GM18517 (cell line): ENCODE data around the gene BTC.
"Not testable (repeated sequence)": the region's sequence is repeated elsewhere in the genome, so short reads cannot be mapped to it uniquely, and the experiment has no call there.

Source experiments
- ATAC-seq: cut with Tn5 transposase; IDR thresholded peaks from one replicate; pipeline ENCODE4 v1.9.1; 2021; ENCODE audit warnings: mild to moderate bottlenecking, moderate library complexity; ENCODE audit not compliant: unreplicated experiment

BTC gene, protein sequence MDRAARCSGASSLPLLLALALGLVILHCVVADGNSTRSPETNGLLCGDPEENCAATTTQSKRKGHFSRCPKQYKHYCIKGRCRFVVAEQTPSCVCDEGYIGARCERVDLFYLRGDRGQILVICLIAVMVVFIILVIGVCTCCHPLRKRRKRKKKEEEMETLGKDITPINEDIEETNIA

DNA sequence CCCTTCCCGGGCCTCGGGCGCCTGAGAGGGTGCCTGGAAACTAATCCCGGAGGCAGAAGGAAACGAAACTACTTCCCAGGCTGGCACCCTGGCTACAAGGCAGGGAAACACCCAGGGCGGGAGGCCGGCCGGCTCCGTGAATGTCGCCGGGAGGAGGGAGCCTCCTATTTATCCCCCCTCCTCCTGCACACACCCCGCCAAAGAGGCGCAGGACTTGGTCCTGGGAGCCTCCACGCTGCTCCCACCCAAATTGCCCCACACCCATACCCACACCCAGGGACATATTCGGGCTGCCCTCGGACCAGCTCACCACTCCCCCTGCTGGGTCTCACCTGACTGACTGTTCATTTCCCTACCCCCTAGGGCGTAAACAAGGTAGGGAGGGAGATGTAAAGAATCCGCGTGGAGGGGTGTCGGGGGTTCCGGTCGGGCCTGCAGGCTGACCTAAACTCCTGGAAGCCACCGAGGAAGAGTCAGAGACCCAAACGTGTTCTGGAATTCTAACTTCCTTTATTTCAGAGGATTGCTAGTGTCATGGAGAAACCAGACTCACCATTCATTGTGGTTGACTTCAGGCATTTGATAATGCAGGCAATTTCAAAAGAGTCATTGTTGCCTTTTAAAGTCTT is at the start of gene BTC:
Gene BTC (minus strand): TSS at position 142 of the 629 bp plus-strand sequence. CDS start 198 bp downstream, outside the sequence.
- ATAC-seq, result no peak

- no peak for ATAC-seq
Measured at GRCh38 chr4:74840936-74841509, 46.7 kb upstream of the BTC start.

DNA sequence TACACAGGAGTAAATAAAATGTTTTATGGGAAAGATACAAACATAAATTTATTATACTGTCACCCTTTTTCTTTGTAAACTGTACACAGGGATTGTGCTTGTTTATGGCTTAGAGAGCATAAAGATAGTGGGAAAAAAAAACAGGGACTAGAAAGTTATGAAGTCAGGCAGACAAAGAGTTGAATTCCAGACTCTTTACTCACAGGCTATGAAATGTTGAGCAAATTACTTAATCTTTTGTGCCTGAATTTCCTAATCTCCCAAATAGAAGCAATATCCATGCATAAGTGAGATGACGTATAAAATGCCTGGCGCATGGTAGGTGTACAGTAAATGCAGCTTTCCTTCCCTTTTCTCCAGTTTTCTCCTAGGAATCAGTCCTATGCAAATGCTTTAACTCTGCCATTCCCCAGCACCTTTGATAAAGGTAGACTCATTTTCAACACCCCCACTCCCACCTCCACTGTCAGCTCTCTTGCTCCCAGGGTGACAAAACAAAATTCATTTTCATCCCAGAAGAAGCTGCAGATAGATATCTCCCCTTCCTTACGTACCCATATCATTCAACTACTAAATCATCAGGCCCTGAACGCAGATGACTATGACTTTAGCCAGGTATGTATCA is 44.5 kb upstream of the BTC start:
- no peak for ATAC-seq

- ATAC-seq, result no peak
Measured at GRCh38 chr4:74830928-74831327, 36.6 kb upstream of the BTC start.

- ATAC-seq, result no peak
Measured at GRCh38 chr4:74823194-74823593, 28.9 kb upstream of the BTC start.

GRCh38 chr4:74822603-74823002 is 28.3 kb upstream of the BTC start:
- no peak for ATAC-seq

GRCh38 chr4:74821541-74821940 is 27.2 kb upstream of the BTC start:
- no peak for ATAC-seq

GRCh38 chr4:74814052-74814451 is 19.7 kb upstream of the BTC start:
- ATAC-seq, result no peak

DNA sequence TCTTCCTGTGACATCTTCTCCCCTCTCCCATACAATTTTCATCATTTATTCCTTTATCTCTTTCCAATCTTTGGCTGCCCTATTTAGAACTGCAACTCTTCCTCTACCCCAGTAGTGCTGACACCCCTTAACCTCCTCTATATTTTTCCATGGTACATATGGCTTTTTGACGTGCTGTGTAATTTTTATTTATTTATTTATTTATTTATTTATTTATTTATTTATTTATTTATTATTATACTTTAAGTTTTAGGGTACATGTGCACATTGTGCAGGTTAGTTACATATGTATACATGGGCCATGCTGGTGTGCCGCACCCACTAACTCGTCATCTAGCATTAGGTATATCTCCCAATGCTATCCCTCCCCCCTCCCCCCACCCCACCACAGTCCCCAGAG is 17.7 kb upstream of the BTC start:
- not testable (repeated sequence) for ATAC-seq

DNA sequence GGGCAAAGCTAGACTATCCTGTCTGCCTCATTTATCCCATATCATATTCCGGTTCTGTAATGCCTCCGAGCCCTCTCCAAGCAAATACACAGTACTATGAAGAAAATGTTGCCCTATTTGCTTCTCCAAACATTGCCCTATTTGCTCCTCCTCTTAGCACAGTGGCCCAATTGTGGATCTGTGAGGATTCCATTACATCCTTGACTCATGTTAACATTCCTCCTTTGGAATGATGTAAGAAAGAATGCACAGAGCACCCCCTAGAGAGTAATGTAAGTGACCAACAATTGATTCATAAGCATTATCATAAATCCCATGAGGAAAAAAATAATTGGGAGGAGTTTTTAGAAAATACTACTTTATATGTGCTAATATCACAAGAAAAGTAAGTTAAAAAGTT is 11.3 kb upstream of the BTC start:
- no peak for ATAC-seq

GRCh38 chr4:74800310-74800709 is 6.0 kb upstream of the BTC start:
- no peak for ATAC-seq

DNA sequence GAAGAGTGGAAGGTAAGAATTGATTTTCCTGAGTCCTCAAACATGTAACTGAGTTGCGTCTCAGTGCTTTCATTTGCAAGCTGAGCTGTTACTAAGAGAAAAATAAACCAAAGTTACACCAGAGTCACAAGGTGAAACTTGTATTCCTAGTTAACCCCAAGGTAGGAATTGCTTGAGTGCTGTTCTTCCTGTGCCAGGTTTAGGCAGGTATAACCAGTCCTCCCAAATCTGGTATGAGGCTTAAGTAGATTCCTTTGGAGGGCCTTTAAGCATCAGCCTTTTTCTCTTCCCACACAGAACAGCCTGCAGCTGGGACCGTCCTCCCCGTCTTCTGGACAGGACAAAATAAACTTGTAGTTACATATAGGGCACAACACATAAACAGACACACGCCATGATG is 2.3 kb upstream of the BTC start:
- ATAC-seq, result no peak

DNA sequence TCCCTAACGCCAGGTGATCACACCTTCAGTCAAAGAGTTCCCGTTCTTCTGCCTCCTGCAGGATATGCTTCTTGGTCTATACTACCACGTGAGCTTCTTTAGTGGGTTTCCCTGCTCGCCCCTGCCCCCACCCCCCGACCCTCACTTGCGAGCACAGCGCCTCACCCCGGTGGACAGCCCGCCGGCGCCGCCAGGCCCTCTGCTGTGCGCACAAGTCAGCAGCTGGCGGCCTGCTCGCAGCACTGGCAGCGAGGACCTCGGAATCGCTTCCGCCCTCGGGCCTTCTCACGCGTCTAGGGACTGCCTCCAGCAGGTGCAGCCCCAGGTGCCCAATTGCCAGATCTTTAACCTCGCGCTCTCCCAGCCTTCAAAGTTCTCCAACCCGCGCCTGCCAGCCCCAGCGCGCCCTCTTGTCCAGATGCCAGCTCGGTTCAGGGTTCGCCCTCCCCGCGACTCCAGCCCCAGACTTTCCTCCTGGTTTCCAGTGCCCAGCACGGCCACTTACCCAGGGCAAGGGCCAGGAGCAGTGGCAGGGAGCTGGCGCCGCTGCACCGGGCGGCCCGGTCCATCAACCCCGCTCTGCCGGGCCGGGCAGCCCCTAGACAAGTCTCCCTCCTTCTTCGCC is 454 bp downstream of the BTC start:
- no peak for ATAC-seq

- ATAC-seq, result no peak
Measured at GRCh38 chr4:74790652-74791051, 3.7 kb downstream of the BTC start.

DNA sequence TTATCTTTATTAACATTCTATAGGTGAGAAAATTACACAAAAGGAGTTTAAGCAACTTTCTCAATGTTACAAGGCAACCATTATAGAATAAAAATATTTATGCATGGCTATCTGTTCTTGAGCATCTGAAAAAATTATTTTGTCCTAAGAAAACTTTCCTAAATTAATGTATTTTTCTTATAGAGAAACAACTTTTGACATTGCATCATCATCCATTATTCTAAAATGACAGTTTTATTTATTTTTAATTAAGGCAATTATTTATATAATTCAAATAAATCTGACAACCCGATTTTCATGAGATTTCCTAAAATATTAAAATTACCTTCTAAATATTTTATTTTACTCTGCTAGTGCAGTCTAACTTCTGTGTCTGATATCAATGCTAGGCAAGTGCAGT is 4.8 kb downstream of the BTC start:
- ATAC-seq, result no peak

GRCh38 chr4:74777531-74777930 is 16.8 kb downstream of the BTC start:
- ATAC-seq, result no peak

- ATAC-seq, result no peak
Measured at GRCh38 chr4:74772783-74773182, 21.5 kb downstream of the BTC start.

GRCh38 chr4:74772106-74772505 is 22.2 kb downstream of the BTC start:
- ATAC-seq, result no peak

- ATAC-seq, result no peak
Measured at GRCh38 chr4:74770226-74770910, 24.0 kb downstream of the BTC start.

- no peak for ATAC-seq
Measured at GRCh38 chr4:74768857-74769525, 25.3 kb downstream of the BTC start.

- no peak for ATAC-seq
Measured at GRCh38 chr4:74764119-74764518, 30.2 kb downstream of the BTC start.
